Bronchial epithelial cell (primary cell): ENCODE data around the gene PRKAG2. TPM values are rescaled to one million over a fixed set of nuclear protein-coding genes. Genes with fewer than 3 reads are reported as not detected.

Source experiments
- DNase-seq: peaks from one replicate; pipeline ENCODE4 v3.0.0-alpha.2; 2010; ENCODE audit warnings: low read depth
- FAIRE-seq: peaks from 2 replicates; lab custom pipeline; 2011; peaks lifted over from hg19 to GRCh38; lab: Jason Lieb, UNC
- H3K27me3 ChIP-seq: 2 replicates; pipeline ENCODE4 v1.5.1; 2011; ENCODE audit warnings: low read length; ENCODE audit not compliant: control insufficient read depth, insufficient read depth
- H3K36me3 ChIP-seq: 2 replicates; pipeline ENCODE4 v1.5.1; 2011; ENCODE audit warnings: low read length; ENCODE audit not compliant: control insufficient read depth, insufficient read depth
- H3K4me3 ChIP-seq: 2 replicates; pipeline ENCODE4 v1.5.1; 2011; ENCODE audit warnings: mild to moderate bottlenecking, low read depth, low read length, control low read depth
- CTCF ChIP-seq: IDR thresholded peaks from 2 replicates; pipeline ENCODE4 v1.5.1; 2011; ENCODE audit warnings: mild to moderate bottlenecking, moderate library complexity, low read length, control low read depth, inconsistent platforms; ENCODE audit not compliant: insufficient read depth, severe bottlenecking
- total RNA-seq: library from RNA; depleted of rRNA; stranded (reverse); fragments of >200 nt; gene quantifications from 2 replicates; pipeline ENCODE4 v1.2.1, GENCODE V29; 2014

PRKAG2 gene
- total RNA-seq, 1 donor from 2014 or later, result 24.5 TPM

- TF ChIP-seq CTCF, result no peak
- Histone ChIP-seq H3K27me3 (peaks cover 2% of the 10 kb centered on the region), H3K4me3 (no peak overlapping the region), H3K36me3 (no peaks in the 10 kb centered on the region)
- DNase-seq (no peak), FAIRE-seq (no peak)
These were observed 12.8 kb downstream of the PRKAG2 start for GRCh38 chr7:151864081-151864480.

DNA sequence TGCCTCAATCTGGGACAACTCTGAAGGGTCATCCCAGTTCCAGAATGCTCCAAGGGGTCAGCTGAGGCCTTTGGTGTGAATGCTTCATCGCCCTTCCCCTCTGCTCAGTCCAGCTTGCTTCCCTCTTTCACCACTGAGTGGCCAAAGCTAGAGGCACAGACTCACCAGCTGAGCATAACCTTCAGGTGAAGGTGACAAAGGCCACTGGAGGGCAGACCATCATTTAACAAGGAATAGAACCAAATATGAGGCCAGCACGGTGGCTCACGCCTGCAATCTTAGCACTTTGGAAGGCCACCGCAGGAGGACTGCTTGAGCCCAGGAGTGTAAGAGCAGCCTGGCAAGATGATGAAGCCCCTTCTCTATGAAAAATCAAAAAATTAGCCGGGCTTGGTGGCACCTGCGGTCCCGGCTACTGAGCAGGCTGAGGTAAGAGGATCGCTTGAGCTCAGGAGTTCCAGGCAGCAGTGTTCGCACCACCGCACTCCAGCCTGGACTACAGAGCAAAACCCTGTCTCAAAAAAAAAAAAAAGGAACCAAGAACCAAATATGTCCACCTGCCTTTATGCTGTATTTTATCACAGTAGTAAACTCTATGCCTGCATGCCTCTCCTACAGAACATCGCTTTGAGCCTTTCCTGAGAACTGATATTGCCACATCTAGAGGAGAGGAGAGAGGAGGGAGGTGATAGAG, 13.4 kb downstream of the PRKAG2 start:
- no peak for DNase-seq
- no peaks in the 10 kb centered on the region for H3K36me3 ChIP-seq
- FAIRE-seq, result no peak

DNA sequence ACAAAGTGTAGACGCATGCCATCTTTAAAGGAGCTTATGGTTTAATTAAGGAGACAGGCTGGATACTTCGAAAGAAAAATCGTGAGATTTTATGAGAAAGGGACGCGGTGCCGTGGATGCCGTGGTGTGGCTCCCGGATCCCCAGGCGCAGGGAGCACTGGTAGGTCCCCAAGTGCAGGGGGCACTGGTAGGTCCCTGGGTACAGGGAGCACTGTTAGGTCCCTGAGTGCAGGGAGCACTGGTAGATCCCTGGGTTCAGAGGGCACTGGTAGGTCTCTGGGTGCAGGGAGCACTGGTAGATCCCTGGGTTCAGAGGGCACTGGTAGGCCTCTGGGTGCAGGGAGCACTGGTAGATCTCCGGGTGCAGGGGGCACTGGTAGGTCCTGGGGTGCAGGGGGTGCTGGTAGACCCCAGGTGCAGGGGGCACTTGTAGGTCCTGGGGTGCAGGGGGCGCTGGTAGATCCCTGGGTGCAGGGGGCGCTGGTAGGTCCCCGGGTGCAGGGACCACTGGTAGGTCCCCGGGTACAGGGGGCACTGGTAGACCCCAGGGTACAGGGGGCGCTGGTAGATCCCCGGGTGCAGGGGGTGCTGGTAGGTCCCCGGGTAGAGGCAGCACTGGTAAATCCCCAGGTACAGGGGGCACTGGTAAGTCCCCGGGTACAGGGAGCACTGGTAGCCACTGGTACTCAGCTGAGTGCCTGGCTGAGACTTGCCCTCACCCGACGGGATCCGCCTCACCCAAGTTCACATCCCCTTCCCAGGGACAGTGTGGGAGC, 14.1 kb downstream of the PRKAG2 start:
- TF ChIP-seq CTCF, result no peak
- Histone ChIP-seq H3K27me3 (peaks cover 2% of the 10 kb centered on the region), H3K36me3 (no peaks in the 10 kb centered on the region), H3K4me3 (no peak overlapping the region)
- no peak for FAIRE-seq
- no peak for DNase-seq

More for the DNA sequence above, 13.4 kb downstream of the PRKAG2 start:
- Histone ChIP-seq H3K4me3 (no peak overlapping the region), H3K27me3 (peaks cover 2% of the 10 kb centered on the region)
- no peak for TF ChIP-seq CTCF

DNA sequence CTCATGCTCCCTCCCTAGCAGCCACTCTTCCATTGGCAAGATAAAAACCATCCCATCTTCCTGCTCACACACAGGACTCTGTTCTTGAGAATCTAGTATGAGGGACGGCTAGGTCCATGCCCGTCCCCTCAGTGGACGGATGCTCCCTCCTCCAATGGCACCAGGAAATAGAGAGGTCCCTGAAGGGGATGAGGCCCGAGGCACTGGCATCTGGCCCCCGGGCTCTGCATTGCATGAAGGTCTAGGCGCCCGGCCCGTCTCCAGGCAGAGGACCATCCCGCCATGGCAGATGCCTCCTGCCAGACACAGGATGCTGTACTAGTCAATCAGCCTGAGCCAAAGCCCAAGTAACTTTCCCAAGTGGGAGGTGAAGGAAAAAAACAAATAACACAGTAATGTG, 15.0 kb downstream of the PRKAG2 start:
- H3K4me3 ChIP-seq, result no peak overlapping the region
- DNase-seq (no peak), FAIRE-seq (no peak)
- no peak for TF ChIP-seq CTCF
- peaks cover 2% of the 10 kb centered on the region for H3K27me3 ChIP-seq
- H3K36me3 ChIP-seq, result no peaks in the 10 kb centered on the region

DNA sequence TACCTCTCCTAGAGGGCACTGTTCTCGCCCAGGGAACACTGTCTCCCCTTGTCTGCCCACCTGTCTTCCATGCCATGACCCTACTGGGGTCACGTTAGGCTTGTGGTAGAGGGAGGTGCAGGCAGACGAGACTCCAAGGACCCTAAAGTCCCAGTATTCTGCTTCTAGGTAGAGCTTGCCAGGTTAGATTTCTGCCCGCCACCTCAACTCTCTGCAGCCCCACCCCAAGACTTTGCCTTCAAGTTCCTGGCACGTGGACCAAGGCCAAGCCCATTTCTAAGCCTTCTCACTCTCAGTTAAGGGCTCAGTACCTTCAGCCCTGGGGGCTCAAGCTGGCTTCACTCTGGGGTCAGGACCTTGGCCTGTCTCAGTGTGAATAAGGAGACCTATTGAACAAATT, 16.1 kb downstream of the PRKAG2 start:
- FAIRE-seq (no peak), DNase-seq (no peak)
- TF ChIP-seq CTCF, result no peak
- H3K36me3 ChIP-seq, result no peaks in the 10 kb centered on the region
- H3K27me3 ChIP-seq, result peaks cover 2% of the 10 kb centered on the region
- no peak overlapping the region for H3K4me3 ChIP-seq
